ENCODE measurements around the gene ATE1.

- TF ChIP-seq POLR2A (IDR thresholded peaks at IDR 0.05; ENCODE audit: low read depth, low read length), result no peak
- TF ChIP-seq CTCF (conservative IDR thresholded peaks at IDR 0.05; ENCODE audit: low read depth, low read length), result no peak
- TF ChIP-seq CEBPB (IDR thresholded peaks at IDR 0.05; ENCODE audit: low read depth, low read length), result no peak
- no peak for TF ChIP-seq RAD21 (IDR thresholded peaks at IDR 0.05; ENCODE audit: low read length)
- TF ChIP-seq SMC3 (IDR thresholded peaks at IDR 0.05; ENCODE audit: low read depth, low read length), result no peak
These were observed 211.9 kb downstream of the ATE1 start for GRCh38 chr10:121715969-121716368.
